Measurements from ENCODE around the gene SOX18. TPM values are rescaled to one million over a fixed set of nuclear protein-coding genes. Genes with fewer than 3 reads are reported as not detected.

SOX18 gene
- polyA plus RNA-seq, 1 donor: 5.3 TPM

DNA sequence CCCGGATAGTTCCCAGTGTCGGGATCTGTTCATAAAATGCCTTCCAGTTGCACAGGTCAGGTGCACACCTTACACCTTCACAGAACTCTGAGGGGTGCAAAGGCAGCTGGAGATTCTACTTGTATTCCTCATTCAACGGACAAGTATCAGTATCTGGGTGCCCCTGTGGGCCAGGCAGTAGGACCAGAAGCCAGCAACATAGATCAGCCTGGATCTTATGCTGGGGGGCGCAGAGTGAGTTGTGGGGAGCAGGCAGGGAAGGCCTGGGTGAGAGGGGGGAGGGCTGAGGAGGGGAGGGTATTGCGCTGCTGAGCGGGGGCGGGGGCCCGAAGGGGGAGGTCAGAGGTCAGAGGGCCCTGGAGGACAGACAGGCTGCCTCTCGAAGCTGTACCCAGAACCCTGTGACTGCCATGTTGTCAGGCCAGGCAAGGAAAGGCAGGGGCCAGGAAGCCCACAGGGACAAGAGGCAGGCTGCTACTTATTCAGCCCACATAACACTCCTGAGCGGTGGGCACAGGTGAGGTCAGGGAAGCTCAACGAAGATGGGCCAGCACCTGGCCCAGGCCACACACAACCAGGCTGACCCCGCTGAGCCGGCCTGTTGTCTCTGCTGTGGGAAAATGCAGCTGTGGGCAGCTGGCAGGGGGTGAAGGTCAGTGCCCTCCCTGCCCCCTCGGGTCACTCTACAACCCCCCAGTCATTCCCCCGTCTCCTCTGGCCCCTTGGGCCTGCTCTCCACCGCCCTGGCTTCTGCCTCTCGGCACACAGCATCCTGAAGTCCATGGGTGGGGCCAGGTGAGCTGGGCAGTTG, 31.6 kb upstream of the SOX18 start:
- 100% methylated on average over 1 of the region's 17 CpGs for WGBS (ENCODE audit: insufficient coverage, low lambda C conversion rate)
- no peak for DNase-seq
- Histone ChIP-seq H3K36me3 (ENCODE audit: control insufficient read depth, insufficient read depth, low read length) (no peaks in the 10 kb centered on the region), H3K27me3 (ENCODE audit: control insufficient read depth, insufficient read depth, low read length) (peaks cover 71% of the 10 kb centered on the region), H3K4me1 (ENCODE audit: control insufficient read depth, insufficient read depth, low read length) (peaks cover 27% of the 10 kb centered on the region), H3K27ac (ENCODE audit: low read length) (no peak overlapping the region), H3K9me3 (ENCODE audit: control insufficient read depth, low read depth, low read length) (peaks cover 3% of the 10 kb centered on the region), H3K4me3 (ENCODE audit: low read length) (no peak overlapping the region)

DNA sequence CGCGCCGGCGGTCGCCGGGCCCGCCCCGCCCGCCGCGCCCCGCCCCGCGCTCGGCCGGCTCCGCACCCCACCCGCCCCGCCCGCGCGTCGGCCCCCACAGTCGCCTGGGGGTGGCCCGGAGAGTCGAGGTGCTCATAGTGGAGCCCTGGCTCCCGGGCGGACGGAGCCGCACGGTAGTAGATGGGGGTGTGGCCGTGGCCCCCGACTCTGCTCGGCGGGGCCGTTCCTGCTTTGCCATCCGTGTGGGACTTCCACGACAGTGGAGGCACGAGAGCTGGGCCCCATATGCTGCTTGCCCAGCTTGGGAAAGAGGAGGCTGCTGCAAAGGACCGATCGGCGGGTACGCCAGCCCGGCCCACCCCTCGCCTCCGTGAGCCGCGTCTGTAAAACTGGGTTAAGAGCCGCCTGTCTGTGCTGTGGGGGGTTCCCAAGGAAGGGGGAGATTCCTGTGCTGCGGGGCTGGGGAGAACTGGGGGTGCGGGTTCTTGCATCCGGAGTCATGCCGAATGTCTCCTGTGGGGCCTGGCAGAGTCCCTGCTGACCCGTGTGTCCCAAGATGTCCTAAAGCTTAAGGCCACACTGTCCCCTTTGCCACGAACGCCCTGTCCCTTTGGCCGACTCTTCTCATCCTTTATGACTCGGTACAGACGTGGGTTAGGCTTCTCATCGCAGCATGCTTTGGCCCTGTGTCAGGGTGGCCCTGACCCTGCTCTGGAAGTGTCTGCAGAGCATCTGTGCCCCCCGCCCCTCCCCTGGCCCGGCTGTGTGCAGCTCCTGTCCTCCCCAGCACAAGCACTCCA, 30.8 kb upstream of the SOX18 start, which contains the start of gene OPRL1:
OPRL1 (plus strand) TSS at position 70 of the 800 bp plus-strand sequence. CDS start 12,639 bp downstream, outside the sequence.
- Histone ChIP-seq H3K4me1 (ENCODE audit: control insufficient read depth, insufficient read depth, low read length) (peaks cover 27% of the 10 kb centered on the region), H3K9me3 (ENCODE audit: control insufficient read depth, low read depth, low read length) (peaks cover 3% of the 10 kb centered on the region), H3K4me3 (ENCODE audit: low read length) (peak within 1 kb of the TSS; percentile 56), H3K36me3 (ENCODE audit: control insufficient read depth, insufficient read depth, low read length) (no peaks in the 10 kb centered on the region), H3K27ac (ENCODE audit: low read length) (no peak within 1 kb of the TSS), H3K27me3 (ENCODE audit: control insufficient read depth, insufficient read depth, low read length) (peaks cover 63% of the 10 kb centered on the region)
- WGBS (ENCODE audit: insufficient coverage, low lambda C conversion rate): no CpG with 5 or more reads among the region's 62 CpGs
- no peak for DNase-seq

GRCh38 chr20:64079273-64080012, 30.0 kb upstream of the SOX18 start, which contains the start of gene RGS19:
Gene RGS19 (minus strand): TSS chr20:64079518. CDS start chr20:64076886, 2,632 bp downstream.
- H3K36me3 ChIP-seq (ENCODE audit: control insufficient read depth, insufficient read depth, low read length): no peaks in the 10 kb centered on the region
- peak in 1 of 2 donors; percentile 74 for DNase-seq
- H3K9me3 ChIP-seq (ENCODE audit: control insufficient read depth, low read depth, low read length): peaks cover under 1% of the 10 kb centered on the region
- no peak within 1 kb of the TSS for H3K27ac ChIP-seq (ENCODE audit: low read length)
- WGBS (ENCODE audit: insufficient coverage, low lambda C conversion rate): no CpG with 5 or more reads among the region's 73 CpGs
- peaks cover 22% of the 10 kb centered on the region for H3K4me1 ChIP-seq (ENCODE audit: control insufficient read depth, insufficient read depth, low read length)
- peak within 1 kb of the TSS; percentile 56 for H3K4me3 ChIP-seq (ENCODE audit: low read length)
- peaks cover 56% of the 10 kb centered on the region for H3K27me3 ChIP-seq (ENCODE audit: control insufficient read depth, insufficient read depth, low read length)

GRCh38 chr20:64078934-64079272, 29.5 kb upstream of the SOX18 start:
- H3K9me3 ChIP-seq (ENCODE audit: control insufficient read depth, low read depth, low read length): no peaks in the 10 kb centered on the region
- peak overlapping the region; percentile 56 for H3K4me3 ChIP-seq (ENCODE audit: low read length)
- no peaks in the 10 kb centered on the region for H3K36me3 ChIP-seq (ENCODE audit: control insufficient read depth, insufficient read depth, low read length)
- peaks cover 20% of the 10 kb centered on the region for H3K4me1 ChIP-seq (ENCODE audit: control insufficient read depth, insufficient read depth, low read length)
- no CpG with 5 or more reads among the region's 4 CpGs for WGBS (ENCODE audit: insufficient coverage, low lambda C conversion rate)
- H3K27me3 ChIP-seq (ENCODE audit: control insufficient read depth, insufficient read depth, low read length): peaks cover 52% of the 10 kb centered on the region
- no peak for DNase-seq
- H3K27ac ChIP-seq (ENCODE audit: low read length): no peak overlapping the region

DNA sequence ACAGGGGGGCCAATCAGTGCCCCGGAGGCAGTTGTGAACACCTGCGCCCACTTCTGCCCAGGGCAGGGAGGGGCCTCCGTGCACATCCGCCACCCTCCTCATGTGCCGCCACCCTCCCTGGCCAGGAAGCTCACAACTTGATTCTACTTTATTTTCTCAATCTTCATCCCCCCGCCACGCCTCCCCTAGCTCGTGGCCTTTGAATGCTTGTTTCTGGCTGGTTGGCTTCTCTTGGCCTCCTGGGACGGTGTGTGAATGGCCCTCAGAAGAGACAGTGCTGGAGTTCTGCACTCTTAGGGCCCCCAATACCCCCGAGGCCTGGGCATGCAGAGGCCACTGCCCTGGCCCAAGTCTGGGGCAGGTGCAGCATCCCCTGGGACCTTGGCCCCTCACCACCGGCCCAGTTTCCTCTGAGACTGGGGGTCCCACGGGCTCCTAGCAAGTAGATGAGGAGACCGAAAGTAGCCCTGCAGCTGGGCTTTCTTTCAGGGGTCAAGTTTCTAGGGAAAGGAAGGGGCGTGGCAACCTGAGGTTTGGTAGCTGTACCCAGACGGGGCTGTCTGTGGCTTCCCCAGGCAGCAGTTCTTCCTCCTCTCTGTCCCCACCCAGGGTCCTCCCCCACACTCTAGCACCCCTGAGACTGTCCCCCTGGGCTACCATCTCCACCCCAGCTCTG, 28.6 kb upstream of the SOX18 start:
- no peak overlapping the region for H3K27ac ChIP-seq (ENCODE audit: low read length)
- 93% methylated on average over 3 of the region's 15 CpGs for WGBS (ENCODE audit: insufficient coverage, low lambda C conversion rate)
- peaks cover 44% of the 10 kb centered on the region for H3K27me3 ChIP-seq (ENCODE audit: control insufficient read depth, insufficient read depth, low read length)
- H3K4me3 ChIP-seq (ENCODE audit: low read length): peak overlapping the region; percentile 0
- H3K9me3 ChIP-seq (ENCODE audit: control insufficient read depth, low read depth, low read length): no peaks in the 10 kb centered on the region
- H3K4me1 ChIP-seq (ENCODE audit: control insufficient read depth, insufficient read depth, low read length): peaks cover 16% of the 10 kb centered on the region
- H3K36me3 ChIP-seq (ENCODE audit: control insufficient read depth, insufficient read depth, low read length): no peaks in the 10 kb centered on the region
- no peak for DNase-seq

GRCh38 chr20:64077541-64077875, 28.1 kb upstream of the SOX18 start:
- Histone ChIP-seq H3K4me3 (ENCODE audit: low read length) (no peak overlapping the region), H3K36me3 (ENCODE audit: control insufficient read depth, insufficient read depth, low read length) (no peaks in the 10 kb centered on the region), H3K27me3 (ENCODE audit: control insufficient read depth, insufficient read depth, low read length) (peaks cover 39% of the 10 kb centered on the region), H3K9me3 (ENCODE audit: control insufficient read depth, low read depth, low read length) (no peaks in the 10 kb centered on the region), H3K4me1 (ENCODE audit: control insufficient read depth, insufficient read depth, low read length) (peaks cover 14% of the 10 kb centered on the region), H3K27ac (ENCODE audit: low read length) (no peak overlapping the region)
- DNase-seq: no peak
- whole genome bisulfite sequencing (ENCODE audit: insufficient coverage, low lambda C conversion rate): no CpG with 5 or more reads among the region's 7 CpGs

DNA sequence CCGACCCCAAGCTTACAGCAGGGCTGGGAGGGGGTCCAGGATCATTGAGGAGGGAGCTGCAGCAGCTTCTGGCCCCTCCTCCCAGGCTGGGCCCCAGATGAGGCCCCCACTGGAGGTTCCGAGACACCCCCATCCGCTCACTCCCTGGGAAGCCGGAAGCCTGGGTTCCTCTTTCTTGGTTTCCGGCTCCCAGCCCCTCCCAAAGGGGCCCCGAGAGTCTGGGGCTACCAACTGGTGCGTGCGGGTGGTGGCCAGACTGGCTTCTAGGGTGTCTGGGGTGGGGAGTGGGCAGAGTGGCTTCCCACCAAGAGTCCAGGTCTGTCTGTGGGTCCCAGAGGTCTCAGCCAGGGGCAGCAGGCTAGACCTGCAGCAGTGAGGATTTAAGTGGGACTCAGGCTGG, 27.7 kb upstream of the SOX18 start:
- no peak overlapping the region for H3K27ac ChIP-seq (ENCODE audit: low read length)
- peaks cover 14% of the 10 kb centered on the region for H3K4me1 ChIP-seq (ENCODE audit: control insufficient read depth, insufficient read depth, low read length)
- no CpG with 5 or more reads among the region's 8 CpGs for WGBS (ENCODE audit: insufficient coverage, low lambda C conversion rate)
- H3K36me3 ChIP-seq (ENCODE audit: control insufficient read depth, insufficient read depth, low read length): no peaks in the 10 kb centered on the region
- H3K4me3 ChIP-seq (ENCODE audit: low read length): no peak overlapping the region
- H3K27me3 ChIP-seq (ENCODE audit: control insufficient read depth, insufficient read depth, low read length): peaks cover 35% of the 10 kb centered on the region
- DNase-seq: no peak
- no peaks in the 10 kb centered on the region for H3K9me3 ChIP-seq (ENCODE audit: control insufficient read depth, low read depth, low read length)

- no peak overlapping the region for H3K4me3 ChIP-seq (ENCODE audit: low read length)
These were observed 26.9 kb upstream of the SOX18 start for GRCh38 chr20:64076061-64076997.

DNA sequence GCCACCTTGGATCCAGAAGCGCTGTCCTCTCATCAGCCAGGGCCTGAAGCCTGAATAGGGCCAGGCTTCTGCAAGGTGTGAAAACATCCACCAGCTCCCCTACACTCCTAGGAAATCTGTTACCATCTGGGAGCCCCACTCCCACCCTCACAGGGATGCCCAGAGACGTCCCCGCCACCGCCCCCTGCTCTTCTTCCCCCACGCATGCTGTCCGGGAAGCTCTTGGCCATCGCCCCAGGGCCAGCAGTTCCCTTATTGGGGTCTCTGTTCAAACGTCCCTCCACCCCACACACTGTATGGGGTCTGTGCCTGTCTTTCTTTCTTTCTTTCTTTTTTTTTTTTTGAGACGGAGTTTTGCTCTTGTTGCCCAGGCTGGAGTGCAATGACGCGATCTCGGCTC, 26.1 kb upstream of the SOX18 start:
- Histone ChIP-seq H3K27me3 (ENCODE audit: control insufficient read depth, insufficient read depth, low read length) (peaks cover 21% of the 10 kb centered on the region), H3K4me1 (ENCODE audit: control insufficient read depth, insufficient read depth, low read length) (peaks cover 14% of the 10 kb centered on the region), H3K36me3 (ENCODE audit: control insufficient read depth, insufficient read depth, low read length) (no peaks in the 10 kb centered on the region), H3K9me3 (ENCODE audit: control insufficient read depth, low read depth, low read length) (no peaks in the 10 kb centered on the region), H3K27ac (ENCODE audit: low read length) (no peak overlapping the region), H3K4me3 (ENCODE audit: low read length) (no peak overlapping the region)
- 100% methylated on average over 1 of the region's 12 CpGs for WGBS (ENCODE audit: insufficient coverage, low lambda C conversion rate)
- no peak for DNase-seq

More at GRCh38 chr20:64076061-64076997, 26.9 kb upstream of the SOX18 start:
- no CpG with 5 or more reads among the region's 22 CpGs for WGBS (ENCODE audit: insufficient coverage, low lambda C conversion rate)
- Histone ChIP-seq H3K27ac (ENCODE audit: low read length) (no peak overlapping the region), H3K9me3 (ENCODE audit: control insufficient read depth, low read depth, low read length) (no peaks in the 10 kb centered on the region), H3K27me3 (ENCODE audit: control insufficient read depth, insufficient read depth, low read length) (peaks cover 27% of the 10 kb centered on the region), H3K36me3 (ENCODE audit: control insufficient read depth, insufficient read depth, low read length) (no peaks in the 10 kb centered on the region), H3K4me1 (ENCODE audit: control insufficient read depth, insufficient read depth, low read length) (peaks cover 14% of the 10 kb centered on the region)
- no peak for DNase-seq

All from large intestine (tissue), 3 donors.